Measurements from ENCODE around the gene NT5DC2.

DNA sequence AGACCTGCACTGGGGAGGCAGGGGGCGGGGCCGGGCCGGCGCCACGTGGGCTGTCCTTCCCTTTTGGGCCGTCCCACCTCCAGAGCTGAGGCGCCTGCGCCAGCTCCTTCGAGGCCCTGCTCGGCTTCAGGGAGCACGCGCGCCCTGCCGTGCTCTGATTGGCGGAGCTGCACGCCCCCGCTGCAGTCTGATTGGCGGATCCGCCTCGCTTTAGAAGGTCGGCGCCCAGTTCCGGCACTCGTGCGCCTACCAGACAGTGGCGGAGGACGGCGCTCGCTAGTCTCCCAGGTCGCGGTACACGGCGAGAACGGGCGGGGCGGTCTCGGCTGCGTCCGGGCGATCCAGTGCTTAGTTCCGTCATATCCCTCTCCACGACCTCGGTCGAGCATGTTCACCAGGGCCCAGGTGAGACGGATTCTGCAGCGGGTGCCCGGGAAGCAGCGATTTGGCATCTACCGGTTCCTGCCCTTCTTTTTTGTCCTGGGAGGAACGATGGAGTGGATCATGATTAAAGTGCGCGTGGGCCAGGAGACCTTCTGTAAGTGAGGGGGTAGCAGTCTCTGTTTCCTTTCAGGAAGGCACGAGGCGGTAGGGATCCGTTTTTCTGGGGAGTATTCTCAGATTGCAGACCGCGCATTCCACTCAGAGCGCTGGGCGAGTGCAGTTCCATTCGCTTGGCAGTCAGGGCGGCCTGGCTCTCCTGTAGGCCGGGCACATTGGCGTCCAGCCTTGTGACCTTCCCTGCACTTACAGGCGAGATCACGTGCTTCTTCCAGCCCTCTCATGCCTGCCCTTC is 2.9 kb upstream of the NT5DC2 start, which contains the start of gene UQCC5:
- TF ChIP-seq, protein P1, sequence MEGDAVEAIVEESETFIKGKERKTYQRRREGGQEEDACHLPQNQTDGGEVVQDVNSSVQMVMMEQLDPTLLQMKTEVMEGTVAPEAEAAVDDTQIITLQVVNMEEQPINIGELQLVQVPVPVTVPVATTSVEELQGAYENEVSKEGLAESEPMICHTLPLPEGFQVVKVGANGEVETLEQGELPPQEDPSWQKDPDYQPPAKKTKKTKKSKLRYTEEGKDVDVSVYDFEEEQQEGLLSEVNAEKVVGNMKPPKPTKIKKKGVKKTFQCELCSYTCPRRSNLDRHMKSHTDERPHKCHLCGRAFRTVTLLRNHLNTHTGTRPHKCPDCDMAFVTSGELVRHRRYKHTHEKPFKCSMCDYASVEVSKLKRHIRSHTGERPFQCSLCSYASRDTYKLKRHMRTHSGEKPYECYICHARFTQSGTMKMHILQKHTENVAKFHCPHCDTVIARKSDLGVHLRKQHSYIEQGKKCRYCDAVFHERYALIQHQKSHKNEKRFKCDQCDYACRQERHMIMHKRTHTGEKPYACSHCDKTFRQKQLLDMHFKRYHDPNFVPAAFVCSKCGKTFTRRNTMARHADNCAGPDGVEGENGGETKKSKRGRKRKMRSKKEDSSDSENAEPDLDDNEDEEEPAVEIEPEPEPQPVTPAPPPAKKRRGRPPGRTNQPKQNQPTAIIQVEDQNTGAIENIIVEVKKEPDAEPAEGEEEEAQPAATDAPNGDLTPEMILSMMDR (conservative IDR thresholded peaks at IDR 0.05; ENCODE audit: low read depth, low read length) = no peak
- TF ChIP-seq EZH2phosphoT487 (IDR thresholded peaks at IDR 0.05; ENCODE audit: borderline replicate concordance, low read length) (no peak), EZH2 (IDR thresholded peaks at IDR 0.05; ENCODE audit: low read length, unreplicated experiment) (no peak)

All from PC-3 (cell line).